Measurements from ENCODE around the gene EGFL7. TPM values are rescaled to one million over a fixed set of nuclear protein-coding genes. Genes with fewer than 3 reads are reported as not detected.
A peak's percentile ranks its signal among the peaks of the same experiment; 100 is the strongest.

Gene EGFL7
- 13.7 TPM for total RNA-seq

GRCh38 chr9:136662656-136663581, at the start of gene EGFL7:
TSS of gene EGFL7 (plus strand) at chr9:136662916. CDS start at chr9:136668283, 5,367 bp downstream.
- no peak for DNase-seq

- no peak for DNase-seq
These were observed 48.8 kb upstream of the EGFL7 start for GRCh38 chr9:136613824-136614371.

DNA sequence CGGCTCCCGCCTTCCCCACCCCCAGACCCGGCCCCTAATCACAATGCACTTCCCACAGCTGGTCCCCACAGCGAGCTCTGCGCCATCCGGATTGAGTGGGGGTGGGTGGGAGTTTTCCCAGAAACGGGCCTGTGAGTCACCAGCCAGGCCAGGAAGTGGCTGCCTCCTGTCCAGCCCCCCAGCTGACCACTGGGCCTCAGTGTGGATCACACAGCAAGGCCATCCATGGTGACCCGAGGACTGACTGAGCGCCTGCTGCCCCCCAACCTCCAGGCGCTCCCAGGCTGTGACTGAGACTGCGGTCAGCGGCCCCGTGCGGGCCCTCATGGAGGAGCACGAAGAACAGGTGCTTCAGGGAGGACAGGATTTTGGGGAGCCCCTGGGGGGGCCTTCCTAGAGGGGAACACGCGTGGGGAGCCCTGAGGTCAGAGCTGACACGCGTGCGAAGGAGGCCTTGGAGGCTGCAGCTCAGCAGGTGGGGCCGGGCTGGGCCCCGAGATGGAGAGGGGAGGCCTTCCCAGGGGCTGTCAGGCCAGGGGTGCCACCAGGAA, 48.3 kb upstream of the EGFL7 start:
- DNase-seq: no peak

- DNase-seq: no peak
These were observed 47.6 kb upstream of the EGFL7 start for GRCh38 chr9:136614967-136615623.

DNA sequence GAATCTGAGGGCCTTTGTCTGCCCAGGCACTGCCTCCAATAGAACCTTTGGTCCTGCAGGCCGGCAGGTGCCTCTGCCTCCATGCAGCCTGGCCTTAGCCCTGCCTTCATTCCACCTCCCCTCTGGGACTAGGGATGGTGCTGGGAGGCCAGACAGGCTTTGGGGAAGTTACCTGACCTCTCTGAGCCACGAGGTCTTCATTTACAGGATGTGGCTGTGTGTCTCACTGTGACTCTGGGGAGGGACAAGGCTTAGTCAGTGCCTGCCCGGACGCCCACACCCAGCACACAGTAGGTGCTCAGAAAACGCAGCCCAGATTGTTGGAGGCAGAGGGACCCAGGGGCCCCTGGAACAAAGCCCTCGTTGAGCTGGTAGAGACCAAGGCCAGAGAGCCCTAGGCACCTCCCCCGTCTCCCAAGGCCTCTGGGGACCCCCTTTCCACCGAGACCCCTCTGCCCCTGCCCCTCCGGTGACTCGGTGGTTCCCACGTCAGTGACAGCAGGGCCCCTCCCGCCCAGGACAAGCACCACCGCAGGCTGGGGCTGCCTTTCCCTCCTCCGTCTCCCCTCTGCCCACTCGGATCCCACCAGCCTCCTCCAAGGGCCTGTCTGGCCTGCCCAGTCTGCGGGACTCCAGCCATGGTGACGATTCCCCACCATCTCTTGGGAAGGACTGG, 46.9 kb upstream of the EGFL7 start:
- DNase-seq: no peak

DNA sequence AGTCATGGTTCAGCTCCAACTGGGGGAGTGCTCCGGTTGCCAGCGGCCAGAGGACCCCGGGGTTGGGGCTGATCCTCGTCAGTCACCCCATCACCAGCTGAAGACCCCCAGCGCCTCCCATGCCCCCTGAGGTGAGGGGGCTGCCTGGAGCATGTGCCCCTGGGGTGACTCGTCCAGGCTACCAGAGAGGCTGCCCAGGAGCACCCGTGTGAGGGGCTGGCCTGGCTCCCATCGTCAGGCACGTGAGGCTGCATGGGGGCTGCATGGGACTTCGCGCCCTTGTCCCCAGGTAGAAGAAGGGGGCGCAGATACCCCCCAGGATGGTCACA, 46.4 kb upstream of the EGFL7 start:
- DNase-seq: no peak

DNA sequence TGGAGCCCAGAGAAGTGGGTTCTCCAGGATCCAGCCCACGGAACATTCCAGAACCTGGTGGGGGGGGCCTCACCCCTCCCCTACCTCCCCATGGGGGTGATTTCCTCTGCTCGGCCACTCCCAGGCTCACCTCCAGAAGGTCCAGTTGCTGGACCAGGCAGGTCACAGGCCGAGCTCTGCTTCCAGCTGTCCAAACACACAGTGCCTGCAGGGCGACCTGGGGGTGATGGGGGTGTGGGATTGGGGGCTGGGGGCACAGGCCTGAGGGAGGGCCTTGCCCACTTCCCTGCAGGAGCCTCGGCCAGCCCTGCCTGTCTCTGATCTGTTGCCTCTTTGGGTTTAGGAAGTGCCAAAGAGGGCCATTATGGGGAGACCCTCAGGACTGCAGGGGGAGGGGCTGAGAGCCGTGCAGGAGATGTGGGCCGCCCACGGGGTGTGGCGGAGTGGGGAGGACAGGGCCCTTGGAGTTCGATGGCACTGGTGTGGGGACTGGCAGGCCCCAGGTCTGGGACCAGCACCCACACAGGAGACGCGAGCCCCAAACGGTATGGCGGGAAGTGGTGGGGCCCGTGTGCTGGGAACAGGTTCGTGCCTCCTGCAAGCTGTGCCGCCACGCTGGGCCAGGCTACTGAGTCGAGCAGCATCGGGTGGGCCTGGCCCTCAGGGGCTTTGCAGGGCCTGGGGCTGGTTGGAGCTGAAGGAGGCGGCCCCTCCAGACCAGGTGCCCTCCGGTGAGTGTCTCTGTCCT, 45.6 kb upstream of the EGFL7 start:
- no peak for DNase-seq

- no peak for DNase-seq
These were observed 44.8 kb upstream of the EGFL7 start for GRCh38 chr9:136617746-136618579.

DNA sequence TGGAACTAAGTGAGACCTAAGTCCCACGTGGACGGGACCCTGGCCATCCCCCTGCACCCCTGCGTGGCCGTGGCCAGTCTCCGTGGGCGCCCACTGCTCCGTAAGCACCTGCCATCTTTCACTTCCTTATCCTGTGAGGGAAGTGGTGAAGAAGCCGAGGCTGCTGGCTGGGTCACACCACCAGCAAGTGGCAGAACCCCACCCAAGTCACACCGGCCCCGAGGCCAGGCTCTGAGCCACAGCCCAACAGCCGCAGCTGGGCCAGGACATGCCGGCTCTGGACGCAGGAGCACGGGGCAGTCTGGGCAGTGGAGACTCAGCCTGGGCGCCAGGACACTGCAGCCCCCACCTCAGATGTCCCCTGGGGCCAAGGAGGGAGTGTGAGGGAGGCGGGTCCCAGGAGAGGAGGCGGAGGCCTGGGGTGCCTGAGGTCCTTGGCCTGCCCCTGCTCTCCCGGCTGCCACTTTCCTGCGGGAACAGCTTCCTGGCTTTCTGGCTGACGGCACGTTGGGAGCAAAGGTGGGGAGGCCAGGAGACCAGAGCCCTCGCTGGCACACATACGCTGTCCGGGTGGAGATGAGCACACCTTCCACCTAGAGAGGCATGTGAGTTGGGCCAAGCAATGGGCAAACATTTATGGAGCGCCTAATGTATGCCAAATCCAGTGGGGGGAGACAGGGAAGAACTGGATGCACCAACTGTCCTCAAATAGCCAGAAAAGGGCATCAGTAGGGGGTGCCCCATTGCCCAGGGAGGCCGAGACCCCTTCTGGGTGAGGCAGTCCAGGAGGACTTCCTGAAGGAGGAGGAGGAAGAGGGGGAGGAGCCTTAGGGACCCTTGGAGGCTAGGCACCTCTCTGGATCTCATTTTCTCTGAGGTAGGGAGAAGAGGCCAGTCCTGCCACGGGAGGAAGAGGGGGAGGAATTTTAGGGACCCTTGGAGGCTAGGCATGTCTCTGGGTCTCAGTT, 43.9 kb upstream of the EGFL7 start:
- DNase-seq: no peak

DNA sequence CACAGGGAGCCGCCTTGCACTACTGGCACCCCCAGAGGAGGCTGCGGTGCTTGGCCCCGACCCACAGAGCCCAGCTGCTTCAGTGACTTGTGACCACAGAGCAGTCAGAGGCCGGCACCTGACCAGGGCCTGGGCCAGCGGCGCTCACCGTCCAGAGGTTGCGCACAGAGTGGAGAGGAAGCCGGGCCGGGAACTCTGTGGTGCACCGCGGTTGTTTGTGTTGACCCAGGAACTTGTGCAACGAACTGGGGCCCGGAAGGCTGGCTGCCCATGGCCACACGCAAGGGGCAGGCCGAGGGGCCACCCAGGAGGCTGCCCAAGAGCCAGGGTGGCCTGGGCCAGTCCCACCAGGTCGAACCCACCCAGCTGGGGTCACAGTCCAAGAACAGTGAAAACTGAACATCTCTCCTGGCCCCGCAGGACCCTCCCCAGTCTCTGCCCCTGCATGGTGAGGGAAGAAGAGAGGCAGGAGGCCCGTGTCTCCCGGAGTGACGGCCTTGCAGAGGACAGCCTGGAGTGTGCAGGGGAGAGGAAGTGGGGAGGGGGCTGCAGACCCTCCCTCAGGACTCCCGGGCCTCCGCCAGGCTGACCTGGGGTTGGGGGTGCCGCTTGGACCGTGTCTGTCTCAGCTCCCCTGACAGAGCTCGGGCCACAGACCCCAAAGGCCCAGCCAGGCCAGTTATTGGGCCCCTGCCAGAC, 42.8 kb upstream of the EGFL7 start:
- peak; percentile 38 for DNase-seq

DNA sequence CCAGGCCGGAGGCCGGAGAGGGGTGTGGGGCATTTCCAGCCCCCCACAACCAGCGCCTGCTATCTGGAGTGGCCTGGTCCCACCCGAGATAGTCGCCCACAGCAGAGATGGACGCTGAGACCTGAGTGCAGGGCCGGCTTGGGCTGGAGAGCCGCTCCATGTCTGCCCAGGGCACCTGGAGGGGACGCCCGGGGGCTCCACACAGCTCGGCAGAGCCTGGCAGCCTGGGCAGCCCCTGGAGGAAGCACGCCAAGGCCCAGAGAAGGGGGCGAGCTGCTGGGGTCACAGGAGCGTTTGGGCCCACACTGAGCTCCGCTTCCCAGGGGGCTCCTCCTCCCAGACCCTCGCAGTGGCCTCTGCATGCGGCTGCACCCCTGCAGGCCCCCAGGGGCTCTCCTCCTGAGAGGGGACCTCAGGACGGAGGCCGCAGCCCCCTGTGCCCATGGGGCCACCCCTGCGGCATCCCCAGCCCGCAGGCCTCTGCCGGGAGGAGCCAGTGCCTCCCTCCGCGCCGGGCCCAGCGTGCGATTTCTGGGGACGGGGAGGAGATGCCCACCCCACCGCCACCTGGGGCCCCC, 42.2 kb upstream of the EGFL7 start:
- no peak for DNase-seq

- no peak for DNase-seq
These were observed 41.5 kb upstream of the EGFL7 start for GRCh38 chr9:136621019-136621733.

DNA sequence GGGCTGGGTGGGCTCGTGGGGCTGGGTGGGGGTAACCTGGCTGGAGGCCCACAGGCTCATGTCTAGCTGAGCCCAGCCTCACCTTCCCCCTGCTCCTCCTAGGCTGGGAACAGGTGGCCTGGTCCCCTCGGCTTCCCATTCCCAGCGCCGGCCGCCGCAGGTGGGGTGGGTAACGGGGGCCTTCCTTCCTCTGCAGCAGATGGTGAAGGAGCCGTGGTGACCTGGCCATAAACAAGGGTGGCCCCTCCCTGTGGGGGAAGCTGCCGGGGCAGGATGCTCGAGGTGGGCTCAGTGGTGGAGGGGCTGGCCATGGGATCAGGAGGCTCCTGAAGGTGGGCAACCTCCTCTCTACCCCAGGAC, 41.0 kb upstream of the EGFL7 start:
- DNase-seq: no peak

GRCh38 chr9:136622538-136622948, 40.2 kb upstream of the EGFL7 start:
- no peak for DNase-seq

DNA sequence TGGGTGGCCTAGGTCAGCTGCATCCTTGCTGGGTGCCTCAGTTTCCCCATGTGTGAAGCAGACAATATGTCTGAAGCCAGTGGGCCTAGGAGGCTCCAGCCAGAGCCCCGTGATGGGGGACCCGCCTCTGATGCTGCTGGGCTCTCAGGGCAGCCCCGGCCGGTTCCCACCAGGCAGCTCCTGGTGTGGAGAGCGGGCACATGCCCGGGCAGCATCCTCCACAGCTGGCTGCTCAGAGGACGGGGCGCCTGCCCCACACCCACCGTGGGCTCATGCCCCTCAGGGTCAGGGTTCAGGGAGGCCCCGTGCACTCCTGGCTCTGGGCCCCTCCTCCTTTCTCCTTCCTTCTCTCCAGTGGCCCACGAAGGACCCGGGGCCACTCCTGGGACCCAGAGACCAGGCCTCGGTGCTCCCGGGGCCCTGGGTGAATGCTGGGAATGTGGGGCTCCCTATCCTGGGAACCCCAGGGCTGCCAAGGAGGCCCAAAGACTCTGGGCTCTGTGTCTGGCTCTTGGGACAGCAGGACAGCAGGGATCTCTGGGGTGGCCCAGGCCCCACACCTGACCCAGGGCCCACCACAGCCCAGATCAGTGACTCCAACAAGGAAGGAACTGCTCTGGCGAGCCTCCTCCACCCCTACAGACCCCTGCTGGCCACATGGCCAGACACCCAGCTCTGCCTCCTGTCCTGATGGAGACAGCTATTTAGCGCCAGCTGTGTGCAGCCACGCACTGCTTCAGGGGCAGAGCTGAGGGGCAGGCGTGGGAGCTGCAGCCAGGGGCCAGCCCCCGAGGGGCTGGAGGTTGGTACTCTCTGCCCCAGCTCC, 39.5 kb upstream of the EGFL7 start:
- no peak for DNase-seq

DNA sequence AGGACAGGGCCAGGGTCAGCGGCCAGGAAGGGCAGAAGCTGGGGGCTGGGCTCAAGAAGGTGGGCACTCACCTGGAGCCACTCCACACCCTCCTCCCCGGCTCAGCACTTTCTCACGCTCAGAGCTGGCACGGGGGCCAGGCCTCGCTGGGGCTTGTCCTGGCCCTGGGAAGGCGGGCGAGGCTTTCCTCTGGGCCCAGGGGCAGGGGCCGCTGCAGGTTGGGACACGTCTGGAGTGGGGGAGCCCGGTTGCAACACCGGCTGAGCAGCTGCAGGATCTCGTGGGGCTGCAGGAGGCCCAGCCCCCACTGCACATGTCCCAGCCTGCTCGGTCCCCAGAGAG, 38.9 kb upstream of the EGFL7 start:
- DNase-seq: no peak

Data from occipital lobe (tissue), 2 donors.